ENCODE measurements around the gene YLPM1. TPM values are rescaled to one million over a fixed set of nuclear protein-coding genes. Genes with fewer than 3 reads are reported as not detected.
"Not testable (repeated sequence)": the region's sequence is repeated elsewhere in the genome, so short reads cannot be mapped to it uniquely, and the experiment has no call there.

YLPM1 gene
- total RNA-seq, 2 donors from 2014 or later = 48.2 to 61.6 TPM

- Histone ChIP-seq H3K4me3 (no peak overlapping the region), H3K4me1 (ENCODE audit: control insufficient read depth in 1 of 2, low read depth in 2 of 2) (no peaks in the 10 kb centered on the region), H3K27ac (no peak overlapping the region), H3K27me3 (replicated peaks; ENCODE audit: insufficient read depth) (no peaks in the 10 kb centered on the region), H3K36me3 (no peaks in the 10 kb centered on the region), H3K9me3 (no peaks in the 10 kb centered on the region)
- ATAC-seq (ENCODE audit: insufficient number of reproducible peaks, low FRiP score, low read depth) (no peak), DNase-seq (ENCODE audit: low spot score) (no peak)
- no peak for TF ChIP-seq CTCF (IDR thresholded peaks at IDR 0.05)
These were observed 9.0 kb upstream of the YLPM1 start for GRCh38 chr14:74754157-74754556.

- Histone ChIP-seq H3K27ac (no peak overlapping the region), H3K4me1 (ENCODE audit: control insufficient read depth in 1 of 2, low read depth in 2 of 2) (no peaks in the 10 kb centered on the region), H3K36me3 (no peaks in the 10 kb centered on the region), H3K27me3 (replicated peaks; ENCODE audit: insufficient read depth) (no peaks in the 10 kb centered on the region), H3K4me3 (no peak overlapping the region), H3K9me3 (no peaks in the 10 kb centered on the region)
- no peak for ATAC-seq (ENCODE audit: insufficient number of reproducible peaks, low FRiP score, low read depth)
- DNase-seq (ENCODE audit: low spot score) = no peak
- no peak for TF ChIP-seq CTCF (IDR thresholded peaks at IDR 0.05)
These were observed 8.2 kb upstream of the YLPM1 start for GRCh38 chr14:74754899-74755298.

GRCh38 chr14:74756326-74756725, 6.8 kb upstream of the YLPM1 start:
- Histone ChIP-seq H3K27ac (no peak overlapping the region), H3K4me3 (no peak overlapping the region), H3K36me3 (no peaks in the 10 kb centered on the region), H3K9me3 (no peaks in the 10 kb centered on the region), H3K27me3 (replicated peaks; ENCODE audit: insufficient read depth) (no peaks in the 10 kb centered on the region), H3K4me1 (ENCODE audit: control insufficient read depth in 1 of 2, low read depth in 2 of 2) (no peaks in the 10 kb centered on the region)
- no peak for TF ChIP-seq CTCF (IDR thresholded peaks at IDR 0.05)
- DNase-seq (ENCODE audit: low spot score) = no peak
- ATAC-seq (ENCODE audit: insufficient number of reproducible peaks, low FRiP score, low read depth) = no peak

- H3K27me3 ChIP-seq (replicated peaks; ENCODE audit: insufficient read depth); ATAC-seq (ENCODE audit: insufficient number of reproducible peaks, low FRiP score, low read depth); DNase-seq (ENCODE audit: low spot score); H3K27ac ChIP-seq; H3K9me3 ChIP-seq; H3K36me3 ChIP-seq; H3K4me1 ChIP-seq (ENCODE audit: control insufficient read depth in 1 of 2, low read depth in 2 of 2); H3K4me3 ChIP-seq: not testable (repeated sequence)
These were observed 4.6 kb upstream of the YLPM1 start for GRCh38 chr14:74758505-74758904.

- no peaks in the 10 kb centered on the region for H3K27me3 ChIP-seq (replicated peaks; ENCODE audit: insufficient read depth)
- H3K36me3 ChIP-seq = no peaks in the 10 kb centered on the region
- ATAC-seq (ENCODE audit: insufficient number of reproducible peaks, low FRiP score, low read depth) (no peak), DNase-seq (ENCODE audit: low spot score) (no peak)
- H3K4me3 ChIP-seq = peak overlapping the region; percentile 93
- H3K4me1 ChIP-seq (ENCODE audit: control insufficient read depth in 1 of 2, low read depth in 2 of 2) = peaks cover 25 to 48% of the 10 kb centered on the region in 2 donors
- peak overlapping the region; percentile 83 to 84 for H3K27ac ChIP-seq
- no peak for TF ChIP-seq CTCF (IDR thresholded peaks at IDR 0.05)
- no peaks in the 10 kb centered on the region for H3K9me3 ChIP-seq
These were observed 851 bp downstream of the YLPM1 start for GRCh38 chr14:74763803-74764531.

GRCh38 chr14:74765721-74766120, 2.6 kb downstream of the YLPM1 start:
- peaks cover 25 to 48% of the 10 kb centered on the region in 2 donors for H3K4me1 ChIP-seq (ENCODE audit: control insufficient read depth in 1 of 2, low read depth in 2 of 2)
- DNase-seq (ENCODE audit: low spot score) = no peak

More at GRCh38 chr14:74765721-74766120, 2.6 kb downstream of the YLPM1 start:
- Histone ChIP-seq H3K4me3 (peak overlapping the region; percentile 93), H3K27me3 (replicated peaks; ENCODE audit: insufficient read depth) (no peaks in the 10 kb centered on the region), H3K36me3 (no peaks in the 10 kb centered on the region), H3K9me3 (no peaks in the 10 kb centered on the region), H3K27ac (no peak overlapping the region)
- TF ChIP-seq CTCF (IDR thresholded peaks at IDR 0.05) = no peak
- no peak for ATAC-seq (ENCODE audit: insufficient number of reproducible peaks, low FRiP score, low read depth)

All from thoracic aorta (tissue), 2 donors.